Measurements from ENCODE around the gene TVP23B. TPM values are rescaled to one million over a fixed set of nuclear protein-coding genes. Genes with fewer than 3 reads are reported as not detected.
"Not testable (repeated sequence)": the region's sequence is repeated elsewhere in the genome, so short reads cannot be mapped to it uniquely, and the experiment has no call there.

The TVP23B gene
- total and polyA plus RNA-seq, 11 donors, result 13.6 to 42.0 (median 20.6) TPM

DNA sequence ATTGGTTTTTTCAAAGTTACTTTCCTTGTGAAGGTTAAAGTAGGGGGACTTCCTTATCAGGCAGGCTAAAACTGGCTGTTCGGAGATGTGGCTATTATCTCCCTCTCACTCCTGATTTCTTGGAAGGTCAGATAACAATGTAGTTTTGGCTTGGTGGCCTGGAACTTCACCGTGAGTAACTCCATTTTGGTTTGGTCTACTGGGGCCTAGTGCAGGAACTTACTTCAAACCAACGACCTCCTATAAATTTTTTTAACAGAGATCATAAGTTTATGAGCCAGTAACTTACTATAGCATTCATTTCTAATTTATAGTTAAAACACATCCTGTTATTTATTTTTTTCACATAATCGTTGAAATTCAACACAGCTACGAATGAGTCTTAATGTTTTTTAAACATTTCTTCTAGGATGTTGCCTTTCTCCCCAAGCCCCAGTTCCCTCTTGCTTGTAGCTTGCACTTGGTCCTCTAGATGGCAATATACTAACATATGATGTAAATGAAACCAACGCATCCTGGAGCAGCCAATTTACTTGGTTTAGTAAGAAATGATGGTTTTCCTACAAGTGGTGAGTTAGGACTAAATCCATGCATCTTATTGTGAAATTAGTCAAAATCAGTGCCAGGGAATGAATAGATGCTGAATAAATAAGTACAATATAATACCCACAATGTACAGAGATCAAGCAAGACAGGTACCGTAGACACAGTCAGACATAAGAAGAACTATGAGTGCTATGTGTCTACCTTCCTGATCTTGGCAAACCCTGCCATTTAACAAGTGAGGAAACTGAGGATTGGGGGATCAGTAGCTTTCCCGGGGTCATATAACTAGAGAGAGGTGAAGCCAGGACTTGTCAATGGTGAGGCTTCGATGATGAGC lies 35.7 kb downstream of the TVP23B start:
- H3K4me3 ChIP-seq; intact Hi-C loops (cut with DNase I); H3K36me3 ChIP-seq; H3K4me1 ChIP-seq; H3K27ac ChIP-seq; H3K27me3 ChIP-seq; H3K9me3 ChIP-seq: not testable (repeated sequence)
- WGBS, 4 donors, result 41 to 59% (median 50%) methylated on average over 8 to 9 of the region's 9 CpGs
- ATAC-seq, result peak in 3 of 4 donors; percentile 47 to 74 (median 62)
- TF ChIP-seq, protein P1, sequence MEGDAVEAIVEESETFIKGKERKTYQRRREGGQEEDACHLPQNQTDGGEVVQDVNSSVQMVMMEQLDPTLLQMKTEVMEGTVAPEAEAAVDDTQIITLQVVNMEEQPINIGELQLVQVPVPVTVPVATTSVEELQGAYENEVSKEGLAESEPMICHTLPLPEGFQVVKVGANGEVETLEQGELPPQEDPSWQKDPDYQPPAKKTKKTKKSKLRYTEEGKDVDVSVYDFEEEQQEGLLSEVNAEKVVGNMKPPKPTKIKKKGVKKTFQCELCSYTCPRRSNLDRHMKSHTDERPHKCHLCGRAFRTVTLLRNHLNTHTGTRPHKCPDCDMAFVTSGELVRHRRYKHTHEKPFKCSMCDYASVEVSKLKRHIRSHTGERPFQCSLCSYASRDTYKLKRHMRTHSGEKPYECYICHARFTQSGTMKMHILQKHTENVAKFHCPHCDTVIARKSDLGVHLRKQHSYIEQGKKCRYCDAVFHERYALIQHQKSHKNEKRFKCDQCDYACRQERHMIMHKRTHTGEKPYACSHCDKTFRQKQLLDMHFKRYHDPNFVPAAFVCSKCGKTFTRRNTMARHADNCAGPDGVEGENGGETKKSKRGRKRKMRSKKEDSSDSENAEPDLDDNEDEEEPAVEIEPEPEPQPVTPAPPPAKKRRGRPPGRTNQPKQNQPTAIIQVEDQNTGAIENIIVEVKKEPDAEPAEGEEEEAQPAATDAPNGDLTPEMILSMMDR (IDR thresholded peaks at IDR 0.05), result peak; percentile 49 to 79 (median 65)
- DNase-seq, result peak in 2 of 5 donors; percentile 19 to 24

DNA sequence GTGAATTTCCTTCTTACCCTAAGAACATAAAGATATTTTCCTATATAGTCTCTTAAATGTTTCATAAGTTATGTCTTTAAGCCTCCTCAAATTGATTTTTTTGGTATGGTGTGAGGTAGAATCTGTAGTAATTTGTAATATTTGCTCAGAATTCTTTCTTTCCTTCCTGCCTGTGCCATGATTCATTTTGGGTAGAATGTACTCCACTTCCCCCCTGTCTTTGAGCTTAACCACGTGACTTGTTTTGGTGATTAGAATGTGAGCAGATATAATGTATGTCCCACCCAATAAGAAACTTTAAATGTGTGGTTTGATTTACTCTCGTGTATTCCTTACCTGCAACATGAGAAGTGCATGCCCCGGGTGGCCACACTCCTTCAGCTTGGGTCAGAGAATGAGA lies 40.4 kb downstream of the TVP23B start:
- intact Hi-C loops (cut with DNase I); DNase-seq: not testable (repeated sequence)
- WGBS, 4 donors, result 50 to 71% (median 52%) methylated on average over 1 to 3 of the region's 3 CpGs

DNA sequence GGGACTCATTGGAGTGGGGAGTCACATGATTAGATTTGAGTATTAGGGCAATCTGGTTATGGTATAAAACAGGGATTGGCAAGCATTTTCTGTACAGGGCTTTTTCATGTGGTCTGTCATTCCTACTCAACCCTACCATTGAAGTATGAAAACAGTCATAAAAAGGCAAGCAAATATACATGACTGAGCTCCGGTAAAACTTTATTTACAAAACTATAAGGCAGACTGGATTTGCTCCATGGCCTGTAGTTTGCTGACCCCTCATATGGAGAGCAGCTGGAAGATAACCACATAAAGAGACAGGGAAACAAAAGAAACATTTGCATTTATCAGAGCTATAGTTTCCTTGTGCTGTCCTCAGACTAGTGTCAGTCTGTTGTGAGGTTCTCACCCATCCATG lies 46.6 kb downstream of the TVP23B start:
- DNase-seq; intact Hi-C loops (cut with DNase I); H3K4me3 ChIP-seq; H3K36me3 ChIP-seq; H3K4me1 ChIP-seq; H3K27me3 ChIP-seq; ATAC-seq; H3K9me3 ChIP-seq; H3K27ac ChIP-seq: not testable (repeated sequence)
- no CpG with 5 or more reads among the region's 1 CpG for WGBS, 4 donors

More for the DNA sequence above, 40.4 kb downstream of the TVP23B start:
- ATAC-seq, H3K9me3 ChIP-seq, H3K4me3 ChIP-seq, H3K27ac ChIP-seq, H3K36me3 ChIP-seq, H3K4me1 ChIP-seq, H3K27me3 ChIP-seq: not testable (repeated sequence)

DNA sequence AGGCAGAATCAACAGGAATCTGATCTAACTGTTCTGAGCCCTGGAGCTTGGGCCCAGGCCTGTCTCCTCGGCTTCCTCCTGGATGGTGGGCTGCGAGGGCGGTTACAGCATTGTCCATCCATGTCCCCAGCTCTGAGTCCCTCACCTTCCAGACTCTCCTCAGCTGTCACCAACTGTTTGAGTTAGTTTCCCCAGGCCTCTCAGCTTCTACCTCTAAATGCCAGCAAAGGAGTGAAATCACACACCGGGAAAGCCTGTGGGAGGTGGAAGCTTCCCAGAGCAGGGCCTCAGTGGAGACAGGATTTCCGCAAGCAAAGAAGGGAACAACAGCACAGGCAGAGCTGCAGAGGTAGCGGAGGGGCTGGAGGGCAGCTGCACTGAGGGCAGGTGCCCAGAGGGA lies 67.5 kb downstream of the TVP23B start:
- H3K9me3 ChIP-seq, result no peaks in the 10 kb centered on the region
- H3K4me3 ChIP-seq, result no peak overlapping the region
- ATAC-seq (no peak), DNase-seq (no peak)
- H3K27ac ChIP-seq, result no peak overlapping the region
- no peak for TF ChIP-seq POLR2A (IDR thresholded peaks at IDR 0.05)
- TF ChIP-seq, protein P1 (IDR thresholded peaks at IDR 0.05), result no peak
- intact Hi-C loops (cut with DNase I), result no loop called here
- no peaks in the 10 kb centered on the region for H3K4me1 ChIP-seq
- no peaks in the 10 kb centered on the region for H3K36me3 ChIP-seq
- WGBS, 4 donors, result 87 to 93% (median 89%) methylated on average over 6 of the region's 6 CpGs
- H3K27me3 ChIP-seq, result no peaks in the 10 kb centered on the region

DNA sequence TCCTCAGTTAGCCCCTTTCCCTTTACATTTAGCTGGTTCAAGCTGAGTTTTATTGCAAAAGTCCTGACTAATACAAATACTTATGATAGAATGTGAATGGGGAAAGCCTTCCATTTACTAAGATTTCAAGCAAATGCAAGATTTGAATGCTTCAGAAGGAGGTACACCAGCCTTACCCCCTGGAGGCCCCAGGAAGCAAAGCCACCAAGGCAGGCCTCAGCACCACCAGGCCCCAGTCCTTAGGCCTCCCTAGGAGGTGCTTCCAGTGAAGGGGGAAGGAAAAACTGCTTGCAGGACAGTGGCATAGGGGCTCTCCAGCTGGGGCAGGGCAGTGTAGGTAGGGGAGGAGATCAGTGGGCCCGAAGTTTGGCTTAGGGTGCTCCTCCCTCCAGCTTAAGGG lies 69.7 kb downstream of the TVP23B start:
- Histone ChIP-seq H3K4me3 (no peak overlapping the region), H3K27ac (no peak overlapping the region), H3K9me3 (no peaks in the 10 kb centered on the region), H3K36me3 (no peaks in the 10 kb centered on the region), H3K27me3 (no peaks in the 10 kb centered on the region), H3K4me1 (peaks cover 0 to 8% (median 6%) of the 10 kb centered on the region in 12 donors)
- intact Hi-C loops (cut with DNase I), result no loop called here
- TF ChIP-seq, protein P1 (IDR thresholded peaks at IDR 0.05), result no peak
- TF ChIP-seq POLR2A (IDR thresholded peaks at IDR 0.05), result no peak
- ATAC-seq (no peak), DNase-seq (no peak)
- WGBS, 4 donors, result 79 to 100% (median 93%) methylated on average over 1 of the region's 1 CpG
